GM19372 (cell line): ENCODE results near the gene TMEM232.
A peak's percentile ranks its signal among the peaks of the same experiment; 100 is the strongest.

Source experiments
- ATAC-seq: cut with Tn5 transposase; IDR thresholded peaks from one replicate; pipeline ENCODE4 v1.9.1; 2021; ENCODE audit warnings: mild to moderate bottlenecking, low read depth, moderate library complexity; ENCODE audit not compliant: unreplicated experiment

TMEM232 gene

GRCh38 chr5:110439296-110439695, 287.2 kb downstream of the TMEM232 start:
- no peak for ATAC-seq

- ATAC-seq = no peak
These were observed 291.3 kb downstream of the TMEM232 start for GRCh38 chr5:110435207-110435606.

GRCh38 chr5:110431603-110432002, 294.9 kb downstream of the TMEM232 start:
- ATAC-seq = no peak

- no peak for ATAC-seq
These were observed 312.1 kb downstream of the TMEM232 start for GRCh38 chr5:110414360-110414759.

GRCh38 chr5:110413856-110414255, 312.6 kb downstream of the TMEM232 start:
- no peak for ATAC-seq

GRCh38 chr5:110409571-110409970, 316.9 kb downstream of the TMEM232 start:
- no peak for ATAC-seq

- no peak for ATAC-seq
These were observed 323.9 kb downstream of the TMEM232 start for GRCh38 chr5:110402562-110402961.

GRCh38 chr5:110401881-110402280, 324.6 kb downstream of the TMEM232 start:
- no peak for ATAC-seq

GRCh38 chr5:110398951-110399350, 327.5 kb downstream of the TMEM232 start:
- ATAC-seq = no peak

- ATAC-seq = no peak
These were observed 329.2 kb downstream of the TMEM232 start for GRCh38 chr5:110397281-110397680.

GRCh38 chr5:110386782-110387181, 339.7 kb downstream of the TMEM232 start:
- no peak for ATAC-seq

GRCh38 chr5:110383231-110383630, 343.2 kb downstream of the TMEM232 start:
- no peak for ATAC-seq

- ATAC-seq = no peak
These were observed 348.5 kb downstream of the TMEM232 start for GRCh38 chr5:110377943-110378342.

GRCh38 chr5:110377361-110377760, 349.1 kb downstream of the TMEM232 start:
- no peak for ATAC-seq

- ATAC-seq = no peak
These were observed 350.1 kb downstream of the TMEM232 start for GRCh38 chr5:110376281-110376951.

- peak; percentile 87 for ATAC-seq
These were observed 354.8 kb downstream of the TMEM232 start for GRCh38 chr5:110371725-110372041.

GRCh38 chr5:110371011-110371724, 355.3 kb downstream of the TMEM232 start:
- no peak for ATAC-seq
